ENCODE data around the gene MPHOSPH9.

The MPHOSPH9 gene

DNA sequence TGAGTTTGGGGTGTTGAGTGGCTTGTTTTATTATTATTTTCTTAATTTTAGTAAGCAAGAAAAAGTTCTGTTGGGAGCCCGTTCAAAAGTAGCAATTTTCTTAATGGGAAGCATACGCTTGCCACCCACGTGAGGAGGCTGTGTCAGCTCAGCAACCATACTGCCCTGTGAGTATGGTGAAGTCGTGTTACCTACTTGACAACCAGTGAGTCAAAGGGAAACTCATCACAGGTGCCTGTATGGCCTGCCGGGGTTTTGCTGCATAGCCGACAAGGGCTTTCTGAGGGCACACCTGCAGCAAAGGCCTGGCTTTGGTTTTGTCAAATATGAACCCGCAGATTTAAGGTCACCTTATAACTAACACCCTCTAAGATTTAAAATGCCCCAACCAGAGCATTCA lies 113.1 kb downstream of the MPHOSPH9 start:
- no peak for DNase-seq

DNA sequence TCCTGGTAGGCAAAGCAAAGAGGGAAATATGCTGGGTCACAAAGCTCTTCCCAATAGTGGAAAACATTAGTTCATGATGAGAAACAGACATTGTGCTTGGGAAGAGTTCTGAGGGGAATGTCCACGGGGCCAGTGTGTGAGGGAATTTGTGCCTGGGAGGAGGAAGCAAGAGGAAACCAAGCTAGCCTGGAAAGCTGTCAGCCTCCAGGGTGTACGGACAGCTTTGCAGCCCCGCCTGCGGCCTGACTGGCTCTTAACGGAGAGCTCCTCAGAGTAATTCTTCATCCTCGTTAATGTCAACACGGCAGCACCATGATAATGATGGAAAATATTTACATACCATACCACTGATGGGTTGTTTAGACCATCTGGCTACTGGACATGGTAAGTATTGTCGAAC lies 114.4 kb downstream of the MPHOSPH9 start:
- peak; percentile 71 for DNase-seq

- DNase-seq, result no peak
These were observed 117.4 kb downstream of the MPHOSPH9 start for GRCh38 chr12:123115409-123116121.

DNA sequence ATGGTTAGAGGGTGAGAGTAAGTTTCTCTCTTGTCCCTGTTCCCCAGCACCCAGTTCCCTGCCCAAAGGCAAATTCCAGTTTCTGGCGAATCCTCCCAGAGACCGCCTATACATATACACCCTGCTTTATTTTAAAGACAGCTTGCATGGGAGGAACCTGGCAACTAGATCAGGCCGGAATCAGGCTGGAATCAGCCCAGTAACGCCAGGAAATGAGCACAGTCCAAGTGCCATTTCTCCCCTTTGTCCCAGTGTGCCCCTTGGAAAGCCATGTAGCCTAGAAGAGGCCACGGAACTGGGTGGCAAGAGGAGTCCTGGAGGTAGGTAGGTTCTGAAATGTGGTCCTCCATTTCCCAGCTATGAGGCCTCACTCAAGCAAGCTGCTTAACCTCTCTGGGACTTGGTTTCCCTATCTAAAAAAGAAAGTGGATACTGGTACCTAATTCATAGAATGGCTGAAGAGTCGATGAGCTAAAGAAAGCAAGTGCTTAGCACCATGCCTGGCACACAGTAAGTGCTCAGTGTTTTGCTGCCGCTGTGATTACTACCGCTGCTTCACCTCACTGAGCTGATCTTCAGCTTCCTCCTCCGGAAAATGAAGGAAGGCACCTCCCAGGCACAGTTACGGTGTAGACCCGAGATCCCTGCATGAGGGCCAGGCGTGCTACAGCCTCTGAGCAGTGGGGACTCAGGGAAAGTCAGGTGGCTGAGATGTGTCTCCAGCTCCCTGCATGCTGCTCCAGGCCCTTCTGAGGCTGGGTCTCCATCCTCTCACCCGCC lies 118.4 kb downstream of the MPHOSPH9 start:
- DNase-seq, result no peak

DNA sequence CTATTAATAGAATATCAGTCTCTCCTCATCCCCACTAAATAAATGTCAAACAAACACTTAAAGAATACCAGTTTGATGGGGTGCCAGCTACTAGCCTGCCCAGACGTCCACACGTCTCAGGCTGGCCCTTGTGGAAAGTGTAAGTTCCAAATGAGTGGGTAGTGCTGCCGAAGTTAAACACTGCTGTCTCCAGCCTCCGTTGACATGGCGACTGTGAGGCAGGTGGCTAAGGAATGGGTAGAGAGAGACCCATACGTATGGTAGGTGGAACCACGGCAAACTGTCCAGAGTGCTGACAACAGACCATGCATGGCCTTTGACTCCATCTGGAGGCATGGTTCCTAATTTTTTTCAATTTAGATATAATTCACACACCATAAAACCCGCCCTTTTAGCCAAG lies 119.9 kb downstream of the MPHOSPH9 start:
- DNase-seq, result peak; percentile 23

DNA sequence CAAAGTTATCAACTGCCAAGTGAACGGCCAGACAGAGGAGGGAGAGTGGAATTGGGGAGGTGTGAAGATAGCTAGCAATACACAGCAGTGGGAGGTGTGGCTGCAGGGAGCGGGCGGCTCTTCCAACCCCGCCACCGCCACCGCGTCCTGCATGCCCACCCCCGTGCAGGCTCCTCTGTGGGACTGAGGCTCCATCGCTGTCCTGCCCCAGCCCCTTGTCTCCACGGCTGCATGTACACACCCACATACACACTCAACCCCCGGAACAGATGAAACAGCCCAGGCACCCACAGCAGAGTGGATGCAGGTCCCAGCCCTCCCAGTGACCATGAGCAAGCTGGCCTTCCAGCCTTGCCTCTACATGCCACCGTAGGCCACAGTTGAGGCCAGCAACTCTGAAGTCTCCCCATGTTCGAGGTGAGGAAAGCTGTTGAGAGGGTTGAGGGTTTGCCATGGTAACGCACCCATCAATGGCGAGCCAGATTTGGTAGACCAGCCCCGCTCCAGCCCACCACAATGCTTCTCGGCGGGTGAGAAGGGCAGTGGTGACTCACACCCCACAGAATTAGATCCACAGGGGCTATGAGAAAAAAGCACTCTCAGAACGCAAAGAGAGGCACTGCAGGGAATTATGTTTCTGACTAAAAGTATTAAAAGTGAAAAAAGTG lies 121.3 kb downstream of the MPHOSPH9 start:
- no peak for DNase-seq

GRCh38 chr12:123109319-123109772 lies 123.6 kb downstream of the MPHOSPH9 start:
- DNase-seq, result no peak

DNA sequence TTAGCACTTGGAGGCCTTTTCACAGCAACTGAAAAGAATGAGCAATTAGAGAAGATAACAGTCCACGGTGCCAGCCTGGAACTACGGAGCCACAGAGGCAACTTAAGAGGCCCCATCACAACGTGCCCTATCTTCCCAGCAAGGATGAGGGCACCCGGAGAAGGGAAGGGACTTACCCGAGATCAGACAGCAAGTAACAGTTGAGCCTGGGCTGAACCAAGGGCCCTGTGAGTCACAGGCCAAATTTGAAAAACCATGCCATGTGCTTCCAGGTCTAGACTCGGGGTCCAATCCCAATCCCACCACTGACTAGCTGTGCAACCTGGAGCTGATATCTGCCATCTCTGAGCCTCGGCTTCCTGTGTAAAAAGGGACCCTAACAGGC lies 124.3 kb downstream of the MPHOSPH9 start:
- no peak for DNase-seq

- DNase-seq, result no peak
These were observed 124.8 kb downstream of the MPHOSPH9 start for GRCh38 chr12:123107926-123108681.

GRCh38 chr12:123106640-123107359 lies 126.1 kb downstream of the MPHOSPH9 start:
- DNase-seq, result no peak

GRCh38 chr12:123105211-123105826 lies 127.6 kb downstream of the MPHOSPH9 start:
- no peak for DNase-seq

DNA sequence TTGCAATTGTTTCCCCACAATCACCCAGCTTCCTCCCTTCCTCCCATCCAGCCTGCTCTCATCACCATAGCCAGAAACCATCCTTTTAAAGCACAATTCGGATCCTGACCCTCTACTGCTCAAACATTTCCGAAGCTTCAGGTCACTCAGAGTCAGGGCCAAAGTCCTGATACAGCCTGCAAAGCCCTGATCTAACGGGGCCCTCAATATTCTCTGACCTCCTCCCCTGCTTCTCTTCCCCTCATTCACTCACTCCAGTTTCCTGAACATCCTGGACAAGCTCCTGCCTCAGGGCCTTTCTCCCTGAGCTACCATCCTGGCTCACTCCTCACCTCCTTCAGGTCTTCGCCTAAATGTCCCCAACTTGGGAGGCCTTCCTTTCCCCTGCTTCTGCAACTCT lies 128.1 kb downstream of the MPHOSPH9 start:
- DNase-seq, result no peak
